IMR-90 (cell line): ENCODE data around the gene DVL1. TPM values are rescaled to one million over a fixed set of nuclear protein-coding genes. Genes with fewer than 3 reads are reported as not detected.

ENCODE experiments used
- ATAC-seq: fragments of 200-7000 bp; cut with Tn5 transposase; 2 replicates; pipeline ENCODE4 v1.9.1; 2020; ENCODE audit warnings: low read depth, mild to moderate bottlenecking, moderate library complexity
- BruUV-seq: library from RNA; stranded (reverse); fragments of 400-500 nt; replicated peaks from 2 replicates; lab custom pipeline; 2021; lab: Mats Ljungman, UMichigan
- CTCF ChIA-PET: fragments of 300-600 bp; formaldehyde crosslinking; extraction: SDS; loops from one replicate; lab custom pipeline; 2021; ENCODE audit warnings: antibody characterized with exemption; lab: Yijun Ruan, JAX
- POLR2A ChIA-PET: fragments of 300-600 bp; sonication (Branson Sonifier 250); formaldehyde crosslinking; loops from one replicate; lab custom pipeline; 2022; ENCODE audit warnings: antibody characterized with exemption; ENCODE audit not compliant: unreplicated experiment; lab: Charles Lee
- DNase-seq: peaks from one replicate; pipeline ENCODE4 v3.0.0; 2013
- H2AFZ ChIP-seq: replicated peaks from 2 replicates; pipeline ENCODE3; 2013; ENCODE audit warnings: low read length, mild to moderate bottlenecking; ENCODE audit not compliant: poor library complexity
- H2AK5ac ChIP-seq: 2 replicates; pipeline ENCODE4 v1.6.1; 2013; ENCODE audit warnings: low read depth, low read length, inconsistent platforms
- H2AK9ac ChIP-seq: replicated peaks from 2 replicates; pipeline ENCODE3; 2013; ENCODE audit warnings: mild to moderate bottlenecking, low read depth, low read length, moderate library complexity; ENCODE audit not compliant: poor library complexity
- H2BK120ac ChIP-seq: 2 replicates; pipeline ENCODE4 v1.6.1; 2013; ENCODE audit warnings: low read depth, low read length, inconsistent platforms
- H2BK15ac ChIP-seq: 3 replicates; pipeline ENCODE4 v1.6.1; 2013; ENCODE audit warnings: low read depth, low read length, inconsistent platforms
- H2BK20ac ChIP-seq: 2 replicates; pipeline ENCODE4 v1.6.1; 2013; ENCODE audit warnings: low read depth, mild to moderate bottlenecking, inconsistent platforms, low read length, moderate library complexity
- H2BK5ac ChIP-seq: 2 replicates; pipeline ENCODE4 v1.6.1; 2013; ENCODE audit warnings: mild to moderate bottlenecking, low read depth, low read length, inconsistent platforms; ENCODE audit not compliant: poor library complexity, severe bottlenecking
- H3K14ac ChIP-seq: replicated peaks from 2 replicates; pipeline ENCODE4 v1.6.1; 2013; ENCODE audit warnings: low read depth, low read length, inconsistent platforms
- H3K18ac ChIP-seq: 2 replicates; pipeline ENCODE4 v1.6.1; 2013; ENCODE audit warnings: low read depth, low read length, control low read depth
- H3K23ac ChIP-seq: 2 replicates; pipeline ENCODE4 v1.6.1; 2013; ENCODE audit warnings: low read depth, low read length, inconsistent platforms
- H3K27ac ChIP-seq: 2 replicates; pipeline ENCODE4 v1.5.1; 2013; ENCODE audit warnings: mild to moderate bottlenecking, control low read depth, low read length; ENCODE audit not compliant: insufficient read depth
- H3K27me3 ChIP-seq: 2 replicates; pipeline ENCODE4 v1.6.1; 2013; ENCODE audit warnings: low read length; ENCODE audit not compliant: control insufficient read depth, insufficient read depth
- H3K36me3 ChIP-seq: 2 replicates; pipeline ENCODE4 v1.6.1; 2013; ENCODE audit warnings: low read length, mixed read lengths; ENCODE audit not compliant: control insufficient read depth, insufficient read depth
- H3K4ac ChIP-seq: 2 replicates; pipeline ENCODE4 v1.6.1; 2013; ENCODE audit warnings: low read depth, low read length, inconsistent platforms
- H3K4me1 ChIP-seq: 2 replicates; pipeline ENCODE4 v1.6.1; 2013; ENCODE audit warnings: low read length, mixed read lengths; ENCODE audit not compliant: control insufficient read depth, insufficient read depth
- H3K4me2 ChIP-seq: 2 replicates; pipeline ENCODE4 v1.6.1; 2013; ENCODE audit warnings: low read depth, mild to moderate bottlenecking, control low read depth, low read length, moderate library complexity
- H3K4me3 ChIP-seq: 2 replicates; pipeline ENCODE4 v1.5.1; 2013; ENCODE audit warnings: low read depth, mild to moderate bottlenecking, control low read depth, low read length, moderate library complexity; ENCODE audit not compliant: insufficient read depth
- H3K56ac ChIP-seq: 2 replicates; pipeline ENCODE4 v1.6.1; 2013; ENCODE audit warnings: low read length, inconsistent platforms; ENCODE audit not compliant: insufficient read depth; ENCODE audit errors: extremely low read depth
- H3K79me1 ChIP-seq, 2 experiments: 2 replicates each; pipeline ENCODE4 v1.6.1; 2013; ENCODE audit warnings: low read length in 2 of 2, inconsistent platforms in 1 of 2, low read depth in 1 of 2
- H3K9ac ChIP-seq: 2 replicates; pipeline ENCODE4 v1.6.1; 2013; ENCODE audit warnings: low read depth, low read length, control low read depth
- H3K9me1 ChIP-seq: 2 replicates; pipeline ENCODE4 v1.6.1; 2013; ENCODE audit warnings: low read length, inconsistent platforms; ENCODE audit not compliant: insufficient read depth
- H3K9me3 ChIP-seq: 2 replicates; pipeline ENCODE4 v1.6.1; 2013; ENCODE audit warnings: low read length; ENCODE audit not compliant: control insufficient read depth, insufficient read depth
- H4K20me1 ChIP-seq: 2 replicates; pipeline ENCODE4 v1.6.1; 2013; ENCODE audit warnings: low read length, inconsistent platforms; ENCODE audit not compliant: insufficient read depth
- H4K5ac ChIP-seq: 2 replicates; pipeline ENCODE4 v1.6.1; 2013; ENCODE audit warnings: mild to moderate bottlenecking, low read depth, low read length, control low read depth
- H4K8ac ChIP-seq, 2 experiments: 2 replicates each; pipeline ENCODE4 v1.6.1; 2013; ENCODE audit warnings: low read depth in 2 of 2, low read length in 2 of 2, control low read depth in 1 of 2, inconsistent platforms in 1 of 2
- H4K91ac ChIP-seq: 2 replicates; pipeline ENCODE4 v1.6.1; 2013; ENCODE audit warnings: low read depth, low read length, inconsistent platforms; ENCODE audit not compliant: insufficient read depth
- CEBPB ChIP-seq: IDR thresholded peaks from 2 replicates; pipeline ENCODE4 v1.6.1; 2012; ENCODE audit warnings: low read depth, low read length, improper control_type of control experiment
- ELK1 ChIP-seq: fragments of 150-350 bp; IDR thresholded peaks from 2 replicates; pipeline ENCODE4 v1.6.1; 2016; ENCODE audit warnings: low read depth, mild to moderate bottlenecking, low read length, moderate library complexity, borderline replicate concordance
- FOS ChIP-seq: fragments of 150-350 bp; IDR thresholded peaks from 2 replicates; pipeline ENCODE4 v1.6.1; 2016; ENCODE audit warnings: low read depth, low read length
- MAFK ChIP-seq: IDR thresholded peaks from 2 replicates; pipeline ENCODE4 v1.6.1; 2012; ENCODE audit warnings: low read depth, low read length, improper control_type of control experiment
- MAZ ChIP-seq: IDR thresholded peaks from 2 replicates; pipeline ENCODE4 v1.6.1; 2012; ENCODE audit warnings: low read depth, mild to moderate bottlenecking, low read length, improper control_type of control experiment, moderate library complexity, borderline replicate concordance
- NFE2L2 ChIP-seq: fragments of 150-350 bp; IDR thresholded peaks from 2 replicates; pipeline ENCODE4 v1.6.1; 2016; ENCODE audit warnings: low read depth, mild to moderate bottlenecking, low read length
- POLR2A ChIP-seq: IDR thresholded peaks from 2 replicates; pipeline ENCODE4 v1.6.1; 2012; ENCODE audit warnings: mild to moderate bottlenecking, low read depth, low read length
- RAD21 ChIP-seq: IDR thresholded peaks from 2 replicates; pipeline ENCODE4 v1.6.1; 2012; ENCODE audit warnings: low read length, improper control_type of control experiment
- RCOR1 ChIP-seq: IDR thresholded peaks from 2 replicates; pipeline ENCODE4 v1.6.1; 2012; ENCODE audit warnings: mild to moderate bottlenecking, low read length, improper control_type of control experiment; ENCODE audit not compliant: insufficient replicate concordance
- RFX5 ChIP-seq: IDR thresholded peaks from 2 replicates; pipeline ENCODE4 v1.8.0; 2012; ENCODE audit warnings: low read depth, mild to moderate bottlenecking, low read length, moderate library complexity
- SMC3 ChIP-seq: fragments of 150-350 bp; IDR thresholded peaks from 2 replicates; pipeline ENCODE4 v1.6.1; 2016; ENCODE audit warnings: low read depth, mild to moderate bottlenecking, antibody characterized with exemption, low read length, moderate library complexity
- WGBS, 2 experiments: methylation state at CpG; one replicate each; pipeline versions ENCODE4 v1.1.5 to v1.1.7; 2013; ENCODE audit warnings: missing lambda C conversion rate in 2 of 2; ENCODE audit not compliant: insufficient read length in 1 of 2; ENCODE audit errors: extremely low coverage in 2 of 2; 5-methylcytosine and 5-hydroxymethylcytosine counted together
- dilution Hi-C: fragments of 300-500 bp; cut with HindIII; formaldehyde crosslinking; loops from one replicate; pipeline ENCODE4 v1.14.3; 2018; ENCODE audit warnings: low sequenced_read_pairs; ENCODE audit not compliant: unreplicated experiment
- in situ Hi-C: fragments of 300-500 bp; cut with MboI; formaldehyde crosslinking; loops from 3 replicates; pipeline ENCODE4 v1.14.3; 2019; ENCODE audit warnings: low sequenced_read_pairs, inconsistent platforms, mixed read lengths
- intact Hi-C: fragments of 100-400 bp; cut with micrococcal nuclease; formaldehyde crosslinking; loops from 2 replicates; pipeline ENCODE4 v1.10.0; 2022
- polyA plus RNA-seq, 3 experiments: library from polyadenylated mRNA; depleted of rRNA; stranded (reverse); fragments of >200 nt; gene quantifications; 2 replicates each; pipeline ENCODE4 v1.2.3, GENCODE V29; 2012; ENCODE audit warnings: low replicate concordance in 1 of 3
- total RNA-seq: library from RNA; depleted of rRNA; stranded (reverse); fragments of >200 nt; gene quantifications from 2 replicates; pipeline ENCODE4 v1.2.3, GENCODE V29; 2012

Gene DVL1
- total and polyA plus RNA-seq, 2 of the 4 experiments (the other 2 are of a cell fraction): 27.2 to 35.9 TPM

DNA sequence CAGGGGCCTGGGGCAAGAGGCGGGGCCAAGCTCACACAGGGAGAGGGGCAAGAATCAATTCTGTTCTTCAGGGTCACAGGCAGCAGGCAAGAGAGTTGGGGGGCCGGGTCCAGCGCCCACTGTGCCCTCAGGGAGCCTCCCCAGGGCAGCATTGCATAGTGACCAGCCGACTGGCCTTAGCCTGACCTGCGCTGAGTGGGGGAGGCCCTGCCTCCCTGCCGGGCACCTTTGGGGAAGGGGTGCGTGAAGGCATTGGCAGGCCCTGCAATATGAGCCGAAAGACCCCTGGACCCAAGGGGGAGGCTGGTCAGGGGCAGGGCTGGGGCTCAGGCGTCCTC lies 56.8 kb downstream of the DVL1 start:
- no peaks in the 10 kb centered on the region for H3K9me3 ChIP-seq
- H3K14ac ChIP-seq: no peak overlapping the region
- CTCF ChIA-PET: interaction anchor here (1.0 kb wide), 1 partner anchor 170 kb away, joined by 4 read pairs; no protein-coding TSS in a partner anchor
- no peak overlapping the region for H3K4ac ChIP-seq
- POLR2A ChIA-PET: no interaction called here
- ATAC-seq (no peak), DNase-seq (no peak)
- H3K56ac ChIP-seq: no peak overlapping the region
- H2BK5ac ChIP-seq: no peak overlapping the region
- peaks cover 13% of the 10 kb centered on the region for H4K20me1 ChIP-seq
- H3K27me3 ChIP-seq: no peaks in the 10 kb centered on the region
- dilution Hi-C loops (no loop called here), in situ Hi-C loops (no loop called here), intact Hi-C loops (no loop called here)
- no peak overlapping the region for H3K27ac ChIP-seq
- H2AK9ac ChIP-seq: no peak overlapping the region
- H3K9ac ChIP-seq: no peak overlapping the region
- no peak overlapping the region for H4K5ac ChIP-seq
- no peak overlapping the region for H3K4me2 ChIP-seq
- no peak overlapping the region for H2AFZ ChIP-seq
- no peak overlapping the region for H2BK20ac ChIP-seq
- H3K36me3 ChIP-seq: peaks cover 30% of the 10 kb centered on the region
- BruUV-seq: no TSS peak
- H3K79me1 ChIP-seq: no peaks in the 10 kb centered on the region
- no peaks in the 10 kb centered on the region for H3K9me1 ChIP-seq
- no peak overlapping the region for H2BK15ac ChIP-seq
- no peaks in the 10 kb centered on the region; the same call in 1 of the 2 replicates for H3K4me1 ChIP-seq
- no peak overlapping the region for H4K91ac ChIP-seq
- no peak overlapping the region for H3K4me3 ChIP-seq
- no peak overlapping the region for H3K18ac ChIP-seq
- no peak overlapping the region for H3K23ac ChIP-seq
- no peak overlapping the region for H2BK120ac ChIP-seq
- WGBS, 2 experiments: 97% methylated on average over 5 of the region's 9 CpGs; no CpG with 5 or more reads in 1 of the 2 experiments
- TF ChIP-seq ELK1 (no peak), FOS (no peak), RFX5 (no peak), RAD21 (no peak), NFE2L2 (no peak), RCOR1 (no peak), SMC3 (no peak), MAFK (no peak), MAZ (no peak), POLR2A (no peak), CEBPB (no peak)
- no peak overlapping the region for H4K8ac ChIP-seq
- no peak overlapping the region for H2AK5ac ChIP-seq
